Femur (tissue), 1 donor: Measurements from ENCODE around the gene TMEM187.
"Not testable (repeated sequence)": the region's sequence is repeated elsewhere in the genome, so short reads cannot be mapped to it uniquely, and the experiment has no call there.

Experiments used
- DNase-seq: peaks from one replicate; pipeline ENCODE4 v3.0.0-alpha.2; 2017

Gene TMEM187

DNA sequence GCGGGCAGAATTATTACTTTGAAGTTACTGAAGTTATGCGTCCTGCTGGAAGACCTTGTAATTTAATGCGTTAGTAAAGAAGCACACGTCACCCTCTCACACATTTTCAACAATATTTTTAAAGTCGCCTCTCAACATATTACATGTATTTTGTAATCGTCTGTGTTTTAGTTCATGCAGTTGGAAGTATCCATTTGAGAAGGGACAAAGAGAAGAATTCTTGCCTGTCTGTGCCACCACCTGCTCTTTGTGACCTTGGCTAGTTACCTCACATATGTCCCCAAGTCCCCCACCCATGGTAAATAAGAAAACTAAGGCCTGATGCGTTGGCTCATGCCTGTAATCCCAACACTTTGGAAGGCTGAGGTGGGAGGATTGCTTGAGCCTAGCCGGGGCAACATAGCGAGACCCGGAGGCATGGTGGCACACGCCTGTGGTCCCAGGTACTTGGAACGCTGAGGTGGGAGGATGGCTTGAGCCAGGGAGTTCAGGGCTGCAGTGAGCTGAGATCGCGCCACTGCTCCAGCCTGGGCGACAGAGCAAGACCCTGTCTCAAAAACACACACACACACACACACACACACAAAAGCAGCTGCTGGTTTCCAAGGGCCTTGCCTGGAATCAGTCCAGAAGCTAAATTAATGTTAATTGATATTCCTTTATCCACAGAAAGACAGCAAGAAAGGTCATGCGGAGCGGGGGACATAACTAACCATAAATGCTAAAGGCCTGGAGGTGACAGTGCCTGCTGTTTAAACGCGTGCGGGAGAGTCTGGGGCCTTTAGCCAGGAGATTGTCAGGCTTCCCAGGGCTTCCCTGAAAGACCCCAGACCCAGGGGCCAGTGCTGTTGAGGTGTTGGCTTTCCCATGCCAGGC, 811 bp downstream of the TMEM187 start:
- no peak for DNase-seq

DNA sequence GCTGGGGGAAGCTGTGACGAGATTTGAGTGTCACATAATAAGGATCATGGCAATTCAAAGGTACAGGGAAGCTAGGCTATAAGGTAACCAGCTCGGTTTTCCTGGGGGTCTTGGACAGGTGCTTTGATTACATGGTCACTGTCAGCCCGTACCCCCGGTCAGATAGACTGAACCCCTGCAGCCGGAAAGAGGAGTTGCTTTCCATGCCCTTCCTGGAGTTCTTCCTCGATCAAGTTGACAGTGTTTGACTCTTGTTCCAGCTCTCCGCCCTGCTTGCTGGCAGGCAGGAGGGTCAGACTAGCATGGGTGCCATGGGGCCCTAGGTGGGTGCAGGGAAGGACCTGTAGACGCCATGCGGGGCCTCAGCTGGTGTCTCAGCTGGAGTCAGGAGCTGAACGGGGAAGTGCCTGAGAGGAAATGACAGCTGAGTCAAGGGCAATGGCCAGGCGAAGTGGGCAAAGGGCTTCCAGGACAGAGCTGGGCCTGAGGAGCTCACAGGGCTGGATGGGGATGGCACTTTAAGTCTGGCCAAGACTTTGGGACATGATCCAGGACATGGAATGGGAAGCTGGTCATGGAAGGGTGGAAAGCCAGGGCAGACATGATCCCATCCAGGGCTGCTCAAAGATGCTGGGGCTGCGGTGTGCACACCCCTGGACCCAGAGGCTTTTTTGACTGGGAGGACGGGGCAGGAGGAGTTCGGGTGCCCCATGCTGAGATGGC, 1.6 kb downstream of the TMEM187 start:
- no peak for DNase-seq

DNA sequence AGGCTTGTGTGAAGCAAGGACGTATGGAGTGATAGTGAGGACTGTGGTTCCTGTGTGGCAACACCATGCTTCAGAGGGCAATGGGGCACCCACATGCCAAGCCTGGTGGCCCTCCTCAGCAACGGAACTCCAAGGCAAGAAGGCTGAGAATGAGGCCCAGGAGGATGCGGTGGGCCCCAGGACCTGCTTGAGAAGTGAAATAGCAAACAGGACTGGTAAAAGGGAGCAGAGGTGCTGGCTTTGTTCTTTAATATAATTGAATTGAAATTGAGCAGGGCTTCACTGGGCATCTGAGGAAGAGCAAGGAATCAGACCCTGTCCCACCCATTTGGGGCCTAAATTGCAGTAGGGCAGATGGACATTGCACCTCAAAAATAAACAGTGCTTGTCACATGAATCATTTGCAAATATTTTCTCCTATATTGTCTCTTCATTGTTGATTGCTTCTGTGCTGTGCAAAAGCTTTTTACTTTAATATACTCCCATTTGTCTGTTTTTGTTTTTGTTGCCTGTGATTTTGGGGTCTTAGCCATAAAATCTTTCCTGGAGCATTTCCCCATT, 2.3 kb downstream of the TMEM187 start:
- no peak for DNase-seq

GRCh38 chrX:153980394-153980793, 7.8 kb downstream of the TMEM187 start:
- not testable (repeated sequence) for DNase-seq

- no peak for DNase-seq
Measured at GRCh38 chrX:153981231-153981630, 8.7 kb downstream of the TMEM187 start.

DNA sequence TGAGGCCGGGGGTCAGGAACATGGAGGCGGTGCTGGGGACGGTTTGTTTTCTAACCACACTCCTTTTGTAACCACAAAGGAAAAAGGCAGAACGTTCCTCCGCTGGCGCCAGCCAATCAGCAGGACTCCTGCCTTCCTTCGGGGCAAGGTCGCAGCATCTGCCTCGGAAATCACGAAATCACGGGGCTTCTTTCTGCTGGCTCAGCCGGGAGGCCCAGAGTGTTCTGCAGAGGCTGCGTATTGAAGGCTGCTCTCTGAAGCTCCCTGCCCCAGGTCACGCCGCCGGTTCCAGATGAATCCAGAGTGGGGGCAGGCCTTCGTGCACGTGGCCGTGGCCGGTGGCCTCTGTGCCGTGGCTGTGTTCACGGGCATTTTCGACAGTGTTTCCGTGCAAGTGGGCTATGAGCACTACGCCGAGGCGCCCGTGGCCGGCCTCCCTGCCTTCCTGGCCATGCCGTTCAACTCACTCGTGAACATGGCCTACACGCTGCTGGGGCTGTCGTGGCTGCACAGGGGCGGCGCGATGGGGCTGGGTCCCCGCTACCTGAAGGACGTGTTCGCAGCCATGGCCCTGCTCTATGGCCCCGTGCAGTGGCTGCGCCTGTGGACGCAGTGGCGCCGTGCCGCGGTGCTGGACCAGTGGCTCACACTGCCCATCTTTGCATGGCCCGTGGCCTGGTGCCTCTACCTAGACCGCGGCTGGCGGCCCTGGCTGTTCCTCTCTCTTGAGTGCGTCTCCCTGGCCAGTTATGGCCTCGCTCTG, 9.4 kb downstream of the TMEM187 start:
- peak; percentile 61 for DNase-seq

DNA sequence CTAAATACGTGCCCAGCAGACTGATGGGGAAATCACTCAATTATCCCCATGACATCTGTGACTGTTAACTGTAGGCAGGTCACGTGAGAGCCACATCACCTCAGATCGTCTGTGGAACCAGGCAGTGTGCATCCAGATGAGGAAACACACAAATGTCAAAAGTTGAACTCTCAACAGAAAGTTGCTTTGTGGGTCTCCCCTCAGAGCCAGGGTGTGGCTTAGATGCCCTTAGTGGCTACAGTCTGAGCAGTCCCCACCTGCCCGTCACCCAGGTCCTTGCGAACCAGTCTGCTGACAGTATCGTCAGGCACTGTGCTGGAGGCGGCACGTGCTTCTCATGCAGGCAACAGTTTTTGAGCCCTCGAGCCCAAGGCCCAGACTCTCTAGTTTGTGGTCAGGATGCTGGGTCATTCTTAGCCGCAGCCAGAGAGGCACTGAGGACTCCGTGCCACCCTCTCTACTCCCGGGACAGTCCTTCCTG, 10.8 kb downstream of the TMEM187 start:
- no peak for DNase-seq

- DNase-seq: no peak
Measured at GRCh38 chrX:153984351-153985178, 12.0 kb downstream of the TMEM187 start.

DNA sequence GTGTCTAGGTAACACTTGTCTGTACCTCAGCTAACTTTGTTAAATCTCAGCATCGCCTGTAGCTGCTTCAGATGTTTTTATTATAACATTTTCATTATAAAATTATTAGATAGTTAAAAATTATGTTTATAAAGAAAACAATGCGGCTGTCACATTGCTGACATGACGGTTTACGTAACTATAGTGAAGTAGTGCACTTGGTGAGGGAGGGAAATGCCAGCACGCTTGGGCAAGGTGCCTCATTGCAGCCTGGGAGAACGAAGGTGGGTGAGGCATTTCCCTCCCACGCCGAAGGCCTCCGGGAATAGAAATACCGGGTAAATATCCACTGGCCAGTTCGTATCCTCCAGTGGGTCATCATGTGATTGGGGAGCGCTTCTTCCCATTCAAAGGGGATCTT, 15.9 kb downstream of the TMEM187 start:
- DNase-seq: no peak

DNA sequence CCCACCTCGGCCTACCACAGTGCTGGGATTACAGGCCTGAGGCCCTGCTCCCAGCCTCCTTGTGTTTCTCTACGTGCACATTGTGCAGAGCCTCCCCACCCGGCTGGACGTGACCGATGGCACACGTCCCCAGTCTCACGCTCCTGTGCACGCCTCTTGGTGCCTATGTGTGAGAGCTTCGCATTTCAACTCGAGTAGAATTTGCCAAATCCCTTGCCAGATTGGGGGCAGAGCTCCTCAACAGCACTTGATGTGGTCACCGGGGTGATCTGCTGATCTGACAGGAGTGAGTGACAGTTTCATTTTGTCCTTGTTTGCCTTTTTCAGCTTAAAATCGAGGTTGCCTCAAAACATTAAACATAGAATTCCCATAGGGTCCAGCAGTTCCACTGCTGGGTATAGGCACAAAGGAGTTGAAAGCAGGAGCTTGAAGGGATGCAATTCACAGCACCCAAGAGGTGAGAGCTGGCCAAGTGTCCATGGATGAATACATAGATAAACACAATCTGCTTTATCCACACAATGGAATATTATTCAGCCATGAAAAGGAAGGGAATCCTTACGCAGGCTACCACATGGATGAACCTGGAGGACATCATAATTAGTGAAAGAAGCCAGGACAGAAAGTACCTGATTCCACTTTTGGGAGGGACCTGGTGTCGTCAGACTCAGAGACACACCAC, 17.6 kb downstream of the TMEM187 start:
- no peak for DNase-seq

GRCh38 chrX:153991013-153991580, 18.5 kb downstream of the TMEM187 start:
- no peak for DNase-seq

GRCh38 chrX:153992180-153992579, 19.6 kb downstream of the TMEM187 start:
- DNase-seq: no peak

- no peak for DNase-seq
Measured at GRCh38 chrX:153993079-153993478, 20.5 kb downstream of the TMEM187 start.

GRCh38 chrX:153993978-153994377, 21.4 kb downstream of the TMEM187 start:
- DNase-seq: no peak

GRCh38 chrX:153994398-153994797, 21.8 kb downstream of the TMEM187 start:
- not testable (repeated sequence) for DNase-seq

DNA sequence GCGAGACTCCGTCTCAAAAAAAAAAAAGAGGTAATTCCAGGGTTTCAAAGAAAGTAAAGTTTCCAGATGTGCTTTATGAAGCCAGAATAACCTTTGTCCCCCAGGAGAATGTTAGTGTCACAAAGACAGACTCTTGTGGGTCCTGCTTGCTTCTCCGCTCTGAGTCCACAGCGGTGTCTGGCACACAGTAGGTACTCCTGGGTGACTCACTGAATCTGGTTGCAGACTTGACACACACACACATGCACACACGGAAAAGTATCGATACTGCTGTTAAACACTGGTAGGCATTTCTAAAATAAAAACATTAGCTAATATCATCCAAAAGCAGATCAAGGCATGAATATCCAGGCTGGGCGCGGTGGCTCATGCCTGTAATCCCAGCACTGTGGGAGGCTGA, 22.9 kb downstream of the TMEM187 start:
- no peak for DNase-seq

DNA sequence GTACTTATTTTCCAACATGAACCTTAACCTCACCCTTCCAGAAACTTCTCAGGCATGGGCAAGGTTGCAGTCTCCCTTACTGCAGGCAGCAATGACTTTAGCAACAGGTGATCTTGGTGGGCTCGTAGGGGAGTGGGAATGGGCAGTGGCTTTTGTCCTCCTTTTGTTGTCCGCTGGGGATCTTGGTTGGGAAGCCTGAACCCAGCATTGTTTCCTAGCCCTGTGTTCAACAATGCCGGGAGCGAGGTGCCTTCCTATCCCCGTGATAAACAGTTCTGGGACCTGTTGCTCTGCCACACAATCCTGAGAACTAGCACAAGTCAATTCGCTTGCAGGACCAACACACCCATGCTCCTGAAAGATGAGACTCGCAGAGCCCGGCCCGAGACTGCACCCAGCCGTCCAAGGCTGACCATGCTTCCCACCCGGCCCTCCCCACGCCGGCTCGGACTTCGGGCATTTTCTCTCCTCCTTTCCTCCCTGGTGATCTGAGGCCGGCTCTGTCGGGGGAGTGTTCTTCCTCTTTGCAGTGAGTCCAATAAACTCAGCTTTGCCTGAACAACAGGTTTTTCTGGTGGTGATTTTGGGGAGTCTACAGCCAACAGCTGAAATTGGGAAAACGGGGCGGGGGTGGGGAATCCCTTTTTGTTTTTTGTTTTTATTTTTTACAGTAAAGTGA, 26.9 kb downstream of the TMEM187 start:
- DNase-seq: no peak

DNA sequence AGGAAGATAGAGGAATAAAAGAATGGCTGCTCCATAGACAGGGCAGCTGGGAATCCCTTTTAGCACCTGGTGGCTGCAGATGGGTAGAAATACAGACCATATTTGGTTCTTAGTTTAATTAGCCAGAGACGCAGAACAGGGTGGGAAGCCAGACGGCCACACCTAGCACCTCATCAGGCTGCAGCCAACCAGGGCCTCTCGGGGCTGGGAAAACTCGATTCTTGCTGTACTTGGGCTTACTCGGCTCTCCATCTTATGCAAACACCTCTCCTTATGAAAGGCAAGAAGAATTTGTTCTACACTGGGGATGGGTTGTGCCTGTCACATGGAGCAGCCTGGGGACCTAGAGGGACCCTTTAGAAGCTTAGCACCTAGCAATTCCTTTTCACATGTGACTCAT, 27.5 kb downstream of the TMEM187 start:
- no peak for DNase-seq

DNA sequence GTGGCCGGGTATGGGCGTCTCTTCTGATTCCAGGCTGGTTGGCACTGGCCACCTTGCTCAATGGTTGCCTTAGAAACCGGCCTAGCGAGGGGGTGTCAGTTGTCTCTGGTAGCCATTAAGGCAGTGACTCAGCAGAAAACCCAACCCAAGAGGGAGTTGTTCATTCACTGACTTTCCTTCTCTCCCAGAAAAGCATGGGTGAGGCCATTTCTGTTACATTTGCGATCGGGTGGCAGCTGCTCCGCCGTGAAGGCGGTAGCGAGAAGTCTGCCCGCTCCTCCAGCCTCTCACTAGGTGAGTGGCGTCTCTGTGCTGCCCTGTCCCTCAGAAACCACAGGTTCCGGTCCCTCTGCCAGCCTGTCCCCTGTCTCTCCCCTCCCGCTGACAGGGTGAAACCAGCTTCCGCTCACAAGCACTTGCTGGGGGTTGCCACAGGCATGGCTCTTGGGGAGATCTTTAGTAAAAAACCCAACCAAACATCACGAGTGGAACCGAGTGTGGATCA, 29.7 kb downstream of the TMEM187 start:
- peak; percentile 58 for DNase-seq

- no peak for DNase-seq
Measured at GRCh38 chrX:154004315-154004714, 31.8 kb downstream of the TMEM187 start.
